ENCODE results near the gene PCDHB11.
"Not testable (repeated sequence)": the region's sequence is repeated elsewhere in the genome, so short reads cannot be mapped to it uniquely, and the experiment has no call there.

PCDHB11 gene

GRCh38 chr5:141236516-141237313, 37.3 kb downstream of the PCDHB11 start:
- no peak for DNase-seq (ENCODE audit: low read depth, low spot score)

- DNase-seq (ENCODE audit: low read depth, low spot score), result no peak
Observed at GRCh38 chr5:141241496-141241895, 42.1 kb downstream of the PCDHB11 start.

GRCh38 chr5:141245250-141245717, 45.9 kb downstream of the PCDHB11 start, which contains the start of gene PCDHB15:
PCDHB15 (plus strand) TSS chr5:141245395; CDS start chr5:141245579, 184 bp downstream.
- peak; percentile 50 for DNase-seq (ENCODE audit: low read depth, low spot score)

DNA sequence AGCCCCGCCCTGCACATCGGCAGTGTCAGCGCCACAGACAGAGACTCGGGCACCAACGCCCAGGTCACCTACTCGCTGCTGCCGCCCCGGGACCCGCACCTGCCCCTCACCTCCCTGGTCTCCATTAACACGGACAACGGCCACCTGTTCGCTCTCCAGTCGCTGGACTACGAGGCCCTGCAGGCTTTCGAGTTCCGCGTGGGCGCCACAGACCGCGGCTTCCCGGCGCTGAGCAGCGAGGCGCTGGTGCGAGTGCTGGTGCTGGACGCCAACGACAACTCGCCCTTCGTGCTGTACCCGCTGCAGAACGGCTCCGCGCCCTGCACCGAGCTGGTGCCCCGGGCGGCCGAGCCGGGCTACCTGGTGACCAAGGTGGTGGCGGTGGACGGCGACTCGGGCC, 47.5 kb downstream of the PCDHB11 start:
- not testable (repeated sequence) for DNase-seq (ENCODE audit: low read depth, low spot score)

DNA sequence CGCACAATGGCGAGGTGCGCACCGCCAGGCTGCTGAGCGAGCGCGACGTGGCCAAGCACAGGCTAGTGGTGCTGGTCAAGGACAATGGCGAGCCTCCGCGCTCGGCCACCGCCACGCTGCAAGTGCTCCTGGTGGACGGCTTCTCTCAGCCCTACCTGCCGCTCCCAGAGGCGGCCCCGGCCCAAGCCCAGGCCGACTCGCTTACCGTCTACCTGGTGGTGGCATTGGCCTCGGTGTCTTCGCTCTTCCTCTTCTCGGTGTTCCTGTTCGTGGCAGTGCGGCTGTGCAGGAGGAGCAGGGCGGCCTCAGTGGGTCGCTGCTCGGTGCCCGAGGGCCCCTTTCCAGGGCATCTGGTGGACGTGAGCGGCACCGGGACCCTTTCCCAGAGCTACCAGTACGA, 48.0 kb downstream of the PCDHB11 start:
- not testable (repeated sequence) for DNase-seq (ENCODE audit: low read depth, low spot score)

- no peak for DNase-seq (ENCODE audit: low read depth, low spot score)
Observed at GRCh38 chr5:141250576-141250975, 51.1 kb downstream of the PCDHB11 start.

Measured in ELF-1 (cell line).